ENCODE measurements around the gene VASH1. TPM values are rescaled to one million over a fixed set of nuclear protein-coding genes. Genes with fewer than 3 reads are reported as not detected.
"Not testable (repeated sequence)": the region's sequence is repeated elsewhere in the genome, so short reads cannot be mapped to it uniquely, and the experiment has no call there.

The VASH1 gene
- total RNA-seq, 2 experiments from 2014 or later = 7.3 to 9.2 TPM

- Histone ChIP-seq H3K27me3 (ENCODE audit: control insufficient read depth in 1 of 2, insufficient read depth in 2 of 2, low read length in 2 of 2) (peaks cover 4 to 6% of the 10 kb centered on the region in 2 experiments), H3K4me3 (ENCODE audit: low read length) (no peak overlapping the region), H3K27ac (ENCODE audit: low read depth in 1 of 2, low read length in 2 of 2) (no peak overlapping the region), H3K9me3 (ENCODE audit: control insufficient read depth in 1 of 2, insufficient read depth in 1 of 2, low read length in 2 of 2) (no peaks in the 10 kb centered on the region), H3K36me3 (ENCODE audit: insufficient read depth, low read length) (no peaks in the 10 kb centered on the region), H3K4me1 (ENCODE audit: insufficient read depth, low read length) (peaks cover 9% of the 10 kb centered on the region)
- peaks cover 30% of the 10 kb centered on the region for H3K27me3 Mint-ChIP-seq
- CTCF ChIA-PET = interaction anchor here (1.9 kb wide), 1 partner anchor 10 kb away, joined by 7 read pairs; no protein-coding TSS in a partner anchor
- intact Hi-C loops (cut with DNase I, micrococcal nuclease) = no loop called here
- H3K9me3 Mint-ChIP-seq = no peaks in the 10 kb centered on the region
- peak in 2 of 14 experiments; percentile 17 to 36 for DNase-seq
- H3K36me3 Mint-ChIP-seq (ENCODE audit: low read depth) = no peaks in the 10 kb centered on the region
- H3K4me1 Mint-ChIP-seq (ENCODE audit: low read depth) = peaks cover 6% of the 10 kb centered on the region
- no peak overlapping the region for H3K4me3 Mint-ChIP-seq
- ATAC-seq (ENCODE audit: poor library complexity) = no peak
- H3K27ac Mint-ChIP-seq = peak overlapping the region; percentile 37
- TF ChIP-seq CTCF (IDR thresholded peaks at IDR 0.05) = no peak
- POLR2A ChIA-PET = no interaction called here
These were observed 40.9 kb upstream of the VASH1 start for GRCh38 chr14:76720382-76720813.

GRCh38 chr14:76721506-76721905 is 39.8 kb upstream of the VASH1 start:
- DNase-seq; H3K9me3 ChIP-seq (ENCODE audit: control insufficient read depth in 1 of 2, insufficient read depth in 1 of 2, low read length in 2 of 2); POLR2A ChIA-PET; H3K4me1 Mint-ChIP-seq (ENCODE audit: low read depth); H3K27me3 ChIP-seq (ENCODE audit: control insufficient read depth in 1 of 2, insufficient read depth in 2 of 2, low read length in 2 of 2); H3K36me3 ChIP-seq (ENCODE audit: insufficient read depth, low read length); H3K27ac ChIP-seq (ENCODE audit: low read depth in 1 of 2, low read length in 2 of 2); H3K27ac Mint-ChIP-seq; H3K4me3 ChIP-seq (ENCODE audit: low read length); H3K4me3 Mint-ChIP-seq; ATAC-seq (ENCODE audit: poor library complexity); H3K9me3 Mint-ChIP-seq; CTCF ChIA-PET; intact Hi-C loops (cut with DNase I, micrococcal nuclease); H3K36me3 Mint-ChIP-seq (ENCODE audit: low read depth); H3K4me1 ChIP-seq (ENCODE audit: insufficient read depth, low read length): not testable (repeated sequence)
- peaks cover 25% of the 10 kb centered on the region for H3K27me3 Mint-ChIP-seq

GRCh38 chr14:76724651-76725550 is 36.4 kb upstream of the VASH1 start:
- no peak overlapping the region for H3K27ac Mint-ChIP-seq
- ATAC-seq (ENCODE audit: poor library complexity) = no peak
- ChIA-PET CTCF (no interaction called here), POLR2A (no interaction called here)
- Histone ChIP-seq H3K36me3 (ENCODE audit: insufficient read depth, low read length) (no peaks in the 10 kb centered on the region), H3K4me3 (ENCODE audit: low read length) (no peak overlapping the region), H3K27ac (ENCODE audit: low read depth in 1 of 2, low read length in 2 of 2) (no peak overlapping the region), H3K4me1 (ENCODE audit: insufficient read depth, low read length) (peaks cover 9% of the 10 kb centered on the region), H3K9me3 (ENCODE audit: control insufficient read depth in 1 of 2, insufficient read depth in 1 of 2, low read length in 2 of 2) (no peaks in the 10 kb centered on the region), H3K27me3 (ENCODE audit: control insufficient read depth in 1 of 2, insufficient read depth in 2 of 2, low read length in 2 of 2) (peaks cover 2 to 4% of the 10 kb centered on the region in 2 experiments)
- no peak overlapping the region for H3K4me3 Mint-ChIP-seq
- intact Hi-C loops (cut with DNase I, micrococcal nuclease) = no loop called here
- no peaks in the 10 kb centered on the region for H3K36me3 Mint-ChIP-seq (ENCODE audit: low read depth)
- H3K9me3 Mint-ChIP-seq = no peaks in the 10 kb centered on the region
- peaks cover 38% of the 10 kb centered on the region for H3K27me3 Mint-ChIP-seq
- DNase-seq = no peak
- no peak for TF ChIP-seq CTCF (IDR thresholded peaks at IDR 0.05)
- H3K4me1 Mint-ChIP-seq (ENCODE audit: low read depth) = peaks cover 6% of the 10 kb centered on the region

All from CD4-positive, alpha-beta T cell (primary cell).